ENCODE data around the gene AGAP1.

DNA sequence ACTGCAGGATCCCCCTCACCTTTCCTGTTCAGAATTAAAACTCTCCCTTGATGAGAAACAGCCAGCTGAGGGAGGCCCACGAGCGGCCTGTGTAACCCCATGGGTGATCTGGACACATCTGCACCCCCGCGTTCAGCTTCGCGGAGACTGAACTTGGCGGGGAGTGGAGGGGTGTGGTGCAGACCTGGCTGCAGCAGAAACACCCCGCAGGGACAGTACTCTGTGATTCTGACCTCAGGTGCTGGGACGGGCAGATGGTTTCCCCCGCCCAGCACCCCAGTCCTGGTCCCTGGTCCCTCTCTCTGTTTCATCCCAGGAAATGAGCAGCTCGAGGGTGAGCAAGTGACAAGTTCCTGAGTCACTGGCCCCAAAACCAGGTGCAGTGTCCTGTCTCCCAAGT lies 633.2 kb downstream of the AGAP1 start:
- TF ChIP-seq, protein P1, sequence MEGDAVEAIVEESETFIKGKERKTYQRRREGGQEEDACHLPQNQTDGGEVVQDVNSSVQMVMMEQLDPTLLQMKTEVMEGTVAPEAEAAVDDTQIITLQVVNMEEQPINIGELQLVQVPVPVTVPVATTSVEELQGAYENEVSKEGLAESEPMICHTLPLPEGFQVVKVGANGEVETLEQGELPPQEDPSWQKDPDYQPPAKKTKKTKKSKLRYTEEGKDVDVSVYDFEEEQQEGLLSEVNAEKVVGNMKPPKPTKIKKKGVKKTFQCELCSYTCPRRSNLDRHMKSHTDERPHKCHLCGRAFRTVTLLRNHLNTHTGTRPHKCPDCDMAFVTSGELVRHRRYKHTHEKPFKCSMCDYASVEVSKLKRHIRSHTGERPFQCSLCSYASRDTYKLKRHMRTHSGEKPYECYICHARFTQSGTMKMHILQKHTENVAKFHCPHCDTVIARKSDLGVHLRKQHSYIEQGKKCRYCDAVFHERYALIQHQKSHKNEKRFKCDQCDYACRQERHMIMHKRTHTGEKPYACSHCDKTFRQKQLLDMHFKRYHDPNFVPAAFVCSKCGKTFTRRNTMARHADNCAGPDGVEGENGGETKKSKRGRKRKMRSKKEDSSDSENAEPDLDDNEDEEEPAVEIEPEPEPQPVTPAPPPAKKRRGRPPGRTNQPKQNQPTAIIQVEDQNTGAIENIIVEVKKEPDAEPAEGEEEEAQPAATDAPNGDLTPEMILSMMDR (IDR thresholded peaks at IDR 0.05; ENCODE audit: low read depth, low read length, poor library complexity, severe bottlenecking): no peak
- no peak for TF ChIP-seq EZH2phosphoT487 (IDR thresholded peaks at IDR 0.05; ENCODE audit: borderline replicate concordance, low read length)

Data from DOHH2 (cell line).